SK-N-SH (cell line): ENCODE results near the gene UBE2I. TPM values are rescaled to one million over a fixed set of nuclear protein-coding genes. Genes with fewer than 3 reads are reported as not detected.

Source experiments
- CTCF ChIA-PET: fragments of 300-600, 350-600 bp; formaldehyde crosslinking; extraction: SDS; loops from one replicate; lab custom pipeline; 2021; lab: Yijun Ruan, JAX
- POLR2A ChIA-PET: fragments of 350-600 bp; sonication (Branson Sonifier 250); formaldehyde crosslinking; extraction: SDS; loops from one replicate; lab custom pipeline; 2020; ENCODE audit warnings: antibody characterized with exemption, inconsistent platforms; lab: Yijun Ruan, JAX
- DNase-seq: peaks from one replicate; pipeline ENCODE4 v3.0.0; 2012
- H2AFZ ChIP-seq: fragments of 200-600 bp; sonication (generic); 2 replicates; pipeline ENCODE4 v1.8.1; 2016; ENCODE audit warnings: antibody characterized with exemption, mild to moderate bottlenecking, low read depth
- H3F3A ChIP-seq: fragments of 200-600 bp; sonication (generic); replicated peaks from 2 replicates; pipeline ENCODE3; 2016; ENCODE audit warnings: antibody characterized with exemption, mild to moderate bottlenecking; ENCODE audit not compliant: insufficient read depth
- H3K27ac ChIP-seq, 2 experiments: fragments of 200-500 bp in 1 of 2; fragments of 200-600 bp in 1 of 2; sonication (Bioruptor generic) in 1 of 2; sonication (generic), shearing (Covaris generic) in 1 of 2; 2 replicates each; pipeline versions ENCODE4 v1.5.1 to v1.6.1; 2014 to 2016; ENCODE audit warnings: low read depth in 2 of 2, inconsistent platforms in 1 of 2, low read length in 1 of 2, mild to moderate bottlenecking in 1 of 2, mixed read lengths in 1 of 2
- H3K27me3 ChIP-seq: fragments of 200-600 bp; sonication (generic), shearing (Covaris generic); 2 replicates; pipeline ENCODE4 v1.6.1; 2016; ENCODE audit warnings: mixed run types; ENCODE audit not compliant: insufficient read depth
- H3K36me3 ChIP-seq, 2 experiments: fragments of 200-500 bp in 1 of 2; fragments of 200-600 bp in 1 of 2; sonication (Bioruptor generic) in 1 of 2; sonication (generic) in 1 of 2; replicated peaks in 1 of 2; 2 replicates each; pipeline versions ENCODE3 to v1.5.1; 2014 to 2016; ENCODE audit warnings: low read length in 1 of 2, mild to moderate bottlenecking in 1 of 2; ENCODE audit not compliant: insufficient read depth in 2 of 2, control insufficient read depth in 1 of 2
- H3K4me1 ChIP-seq, 2 experiments: fragments of 200-500 bp in 1 of 2; fragments of 200-600 bp in 1 of 2; sonication (Bioruptor generic) in 1 of 2; sonication (generic), shearing (Covaris generic) in 1 of 2; 2 replicates each; pipeline versions ENCODE4 v1.5.1 to v1.6.1; 2014 to 2016; ENCODE audit warnings: low read depth in 1 of 2, low read length in 1 of 2, mixed run types in 1 of 2; ENCODE audit not compliant: insufficient read depth in 2 of 2, control insufficient read depth in 1 of 2
- H3K4me2 ChIP-seq: fragments of 200-600 bp; sonication (generic), shearing (Covaris generic); 2 replicates; pipeline ENCODE4 v1.6.1; 2017; ENCODE audit warnings: mixed run types
- H3K4me3 ChIP-seq, 2 experiments: fragments of 200-500 bp in 1 of 2; fragments of 200-600 bp in 1 of 2; sonication (Bioruptor generic) in 1 of 2; sonication (generic), shearing (Covaris generic) in 1 of 2; 2 replicates each; pipeline versions ENCODE4 v1.5.1 to v1.8.1; 2014 to 2016; ENCODE audit warnings: low read depth in 2 of 2, inconsistent platforms in 1 of 2, low read length in 1 of 2, mild to moderate bottlenecking in 1 of 2, mixed read lengths in 1 of 2, moderate library complexity in 1 of 2
- H3K79me2 ChIP-seq: fragments of 200-600 bp; sonication (generic); 2 replicates; pipeline ENCODE4 v1.8.1; 2017; ENCODE audit warnings: mild to moderate bottlenecking; ENCODE audit not compliant: insufficient read depth
- H3K9ac ChIP-seq: fragments of 200-600 bp; sonication (generic); 2 replicates; pipeline ENCODE4 v1.6.1; 2017; ENCODE audit warnings: mixed run types
- H3K9me2 ChIP-seq: fragments of 200-600 bp; sonication (generic); 2 replicates; pipeline ENCODE4 v1.6.1; 2017; ENCODE audit warnings: mixed run types
- H3K9me3 ChIP-seq: fragments of 200-600 bp; sonication (generic); 2 replicates; pipeline ENCODE4 v1.6.1; 2017; ENCODE audit warnings: mixed run types, mild to moderate bottlenecking, moderate library complexity
- H4K20me1 ChIP-seq: fragments of 200-600 bp; sonication (generic); 2 replicates; pipeline ENCODE4 v1.6.1; 2017; ENCODE audit warnings: mild to moderate bottlenecking, mixed run types; ENCODE audit not compliant: insufficient read depth
- CTCF ChIP-seq: fragments of 200-600 bp; sonication (generic); IDR thresholded peaks from 2 replicates; pipeline ENCODE4 v1.6.1; 2017; ENCODE audit warnings: antibody characterized with exemption, mild to moderate bottlenecking, moderate library complexity
- EP300 ChIP-seq, 2 experiments: IDR thresholded peaks; 2 replicates each; pipeline versions ENCODE4 v1.4.0 to v1.6.1; 2012; ENCODE audit warnings: borderline replicate concordance in 1 of 2, low read depth in 1 of 2, low read length in 1 of 2
- FOSL2 ChIP-seq: IDR thresholded peaks from 2 replicates; pipeline ENCODE4 v1.4.0; 2012; ENCODE audit warnings: low read depth, mild to moderate bottlenecking, moderate library complexity, borderline replicate concordance
- FOXJ3 ChIP-seq: sonication (generic); formaldehyde crosslinking; IDR thresholded peaks from 2 replicates; pipeline ENCODE4 v1.5.1; 2020; ENCODE audit warnings: mild to moderate bottlenecking, missing genetic modification reagents
- FOXM1 ChIP-seq: IDR thresholded peaks from 2 replicates; pipeline ENCODE4 v1.4.0; 2012; ENCODE audit warnings: low read depth, mild to moderate bottlenecking
- IRF3 ChIP-seq: fragments of 150-350 bp; IDR thresholded peaks from 2 replicates; pipeline ENCODE4 v1.6.1; 2016; ENCODE audit warnings: mild to moderate bottlenecking, low read depth, low read length
- MEF2A ChIP-seq: IDR thresholded peaks from 2 replicates; pipeline ENCODE4 v1.4.0; 2012; ENCODE audit warnings: low read depth, borderline replicate concordance
- MXI1 ChIP-seq: IDR thresholded peaks from 2 replicates; pipeline ENCODE4 v1.6.1; 2012; ENCODE audit warnings: mild to moderate bottlenecking, low read depth, low read length, improper control_type of control experiment
- PBX3 ChIP-seq: IDR thresholded peaks from 2 replicates; pipeline ENCODE4; 2012
- POLR2AphosphoS5 ChIP-seq: IDR thresholded peaks from 2 replicates; pipeline ENCODE4 v1.6.1; 2012; ENCODE audit warnings: low read depth, low read length
- RAD21 ChIP-seq: IDR thresholded peaks from 2 replicates; pipeline ENCODE4 v1.6.1; 2012; ENCODE audit warnings: mild to moderate bottlenecking, low read length
- RCOR1 ChIP-seq: fragments of 150-350 bp; IDR thresholded peaks from 2 replicates; pipeline ENCODE4 v1.6.1; 2017; ENCODE audit warnings: antibody characterized with exemption, low read length
- RFX5 ChIP-seq: IDR thresholded peaks from 2 replicates; pipeline ENCODE4 v1.6.1; 2012; ENCODE audit warnings: mild to moderate bottlenecking, improper control_type of control experiment, low read length
- SMC3 ChIP-seq: IDR thresholded peaks from 2 replicates; pipeline ENCODE4 v1.6.1; 2012; ENCODE audit warnings: low read depth, low read length, improper control_type of control experiment
- TAF1 ChIP-seq: IDR thresholded peaks from 2 replicates; pipeline ENCODE4 v1.6.1; 2012; ENCODE audit warnings: low read depth, mild to moderate bottlenecking, low read length, moderate library complexity, borderline replicate concordance
- USF2 ChIP-seq: fragments of 150-350 bp; IDR thresholded peaks from 2 replicates; pipeline ENCODE4 v1.6.1; 2017; ENCODE audit warnings: antibody characterized with exemption, low read length, low read depth, borderline replicate concordance
- WGBS: methylation state at CpG from one replicate; pipeline ENCODE4 v1.1.6; 2017; ENCODE audit warnings: low lambda C conversion rate; 5-methylcytosine and 5-hydroxymethylcytosine counted together
- polyA plus RNA-seq, 3 experiments: library from polyadenylated mRNA; depleted of rRNA; stranded (reverse); fragments of >200 nt; gene quantifications; 2 replicates each; pipeline ENCODE4 v1.2.3, GENCODE V29; 2012
- TF ChIP-seq, protein P1 (sequence below): IDR thresholded peaks from 2 replicates; pipeline ENCODE4 v1.4.0; 2012; ENCODE audit warnings: low read depth
- TF ChIP-seq, protein P2 (sequence below): IDR thresholded peaks from 2 replicates; pipeline ENCODE4 v1.4.0; 2012; ENCODE audit warnings: low read depth, borderline replicate concordance

UBE2I gene
- polyA plus RNA-seq, 1 of the 3 experiments (the other 2 are of a cell fraction): 107 TPM

DNA sequence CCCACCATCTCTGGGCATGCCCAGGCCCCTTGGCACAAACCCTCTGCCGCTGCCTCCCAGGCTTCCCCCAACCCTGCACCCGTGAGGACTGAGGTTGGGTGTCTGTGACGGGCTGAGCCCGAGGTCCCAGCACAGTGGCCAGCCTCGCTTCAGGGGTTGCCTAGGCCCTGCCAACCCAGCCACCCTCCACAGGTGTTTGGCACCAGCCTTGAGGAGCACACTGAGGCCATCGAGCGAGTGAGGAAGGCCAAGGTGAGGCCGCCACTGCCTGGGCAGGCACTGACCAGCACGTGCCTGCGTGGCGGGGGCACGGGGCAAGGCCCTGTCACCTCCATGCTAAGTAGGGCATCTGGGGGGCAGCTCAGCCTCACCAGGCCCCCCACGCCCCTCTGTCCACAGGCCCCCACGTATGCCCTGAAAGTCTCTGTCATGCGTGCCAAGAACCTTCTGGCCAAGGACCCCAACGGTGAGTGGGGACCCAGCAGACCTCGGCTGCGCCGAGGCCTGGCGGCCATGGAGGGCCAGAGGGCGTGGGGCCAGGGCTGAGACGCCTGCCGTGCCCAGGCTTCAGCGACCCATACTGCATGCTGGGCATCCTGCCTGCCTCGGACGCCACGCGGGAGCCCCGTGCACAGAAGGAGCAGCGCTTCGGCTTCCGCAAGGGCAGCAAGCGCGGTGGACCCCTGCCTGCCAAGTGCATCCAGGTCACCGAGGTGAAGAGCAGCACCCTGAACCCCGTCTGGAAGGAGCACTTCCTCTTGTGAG lies 31.5 kb downstream of the UBE2I start:
- H3K9ac ChIP-seq: no peak overlapping the region
- TF ChIP-seq FOSL2: no peak
- no peak for TF ChIP-seq MEF2A
- TF ChIP-seq MXI1: no peak
- TF ChIP-seq TAF1: no peak
- no peak for TF ChIP-seq FOXJ3 (CRISPR knock-in tag)
- TF ChIP-seq POLR2AphosphoS5: no peak
- TF ChIP-seq IRF3: no peak
- no peak for TF ChIP-seq EP300 (IDR thresholded peaks at IDR 0.05; ENCODE audit: borderline replicate concordance in 1 of 2, low read depth in 1 of 2, low read length in 1 of 2)
- TF ChIP-seq, protein P1, sequence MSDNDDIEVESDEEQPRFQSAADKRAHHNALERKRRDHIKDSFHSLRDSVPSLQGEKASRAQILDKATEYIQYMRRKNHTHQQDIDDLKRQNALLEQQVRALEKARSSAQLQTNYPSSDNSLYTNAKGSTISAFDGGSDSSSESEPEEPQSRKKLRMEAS: no peak
- no peak for TF ChIP-seq FOXM1
- no peak for TF ChIP-seq RFX5
- no peak for TF ChIP-seq CTCF
- TF ChIP-seq RAD21: no peak
- no peak for TF ChIP-seq SMC3
- no peak for TF ChIP-seq USF2
- TF ChIP-seq, protein P2, sequence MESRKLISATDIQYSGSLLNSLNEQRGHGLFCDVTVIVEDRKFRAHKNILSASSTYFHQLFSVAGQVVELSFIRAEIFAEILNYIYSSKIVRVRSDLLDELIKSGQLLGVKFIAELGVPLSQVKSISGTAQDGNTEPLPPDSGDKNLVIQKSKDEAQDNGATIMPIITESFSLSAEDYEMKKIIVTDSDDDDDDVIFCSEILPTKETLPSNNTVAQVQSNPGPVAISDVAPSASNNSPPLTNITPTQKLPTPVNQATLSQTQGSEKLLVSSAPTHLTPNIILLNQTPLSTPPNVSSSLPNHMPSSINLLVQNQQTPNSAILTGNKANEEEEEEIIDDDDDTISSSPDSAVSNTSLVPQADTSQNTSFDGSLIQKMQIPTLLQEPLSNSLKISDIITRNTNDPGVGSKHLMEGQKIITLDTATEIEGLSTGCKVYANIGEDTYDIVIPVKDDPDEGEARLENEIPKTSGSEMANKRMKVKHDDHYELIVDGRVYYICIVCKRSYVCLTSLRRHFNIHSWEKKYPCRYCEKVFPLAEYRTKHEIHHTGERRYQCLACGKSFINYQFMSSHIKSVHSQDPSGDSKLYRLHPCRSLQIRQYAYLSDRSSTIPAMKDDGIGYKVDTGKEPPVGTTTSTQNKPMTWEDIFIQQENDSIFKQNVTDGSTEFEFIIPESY: no peak
- no peak for TF ChIP-seq RCOR1
- no peak for TF ChIP-seq PBX3
- 34% methylated on average over 16 of the region's 36 CpGs for WGBS
- no peaks in the 10 kb centered on the region for H3K9me2 ChIP-seq
- no peaks in the 10 kb centered on the region for H3K36me3 ChIP-seq
- H3K27ac ChIP-seq: no peak overlapping the region
- H4K20me1 ChIP-seq: no peaks in the 10 kb centered on the region
- H3K4me1 ChIP-seq: peaks cover 0 to 22% of the 10 kb centered on the region in 2 experiments; a peak in 1 of 4 replicates
- no peak overlapping the region for H2AFZ ChIP-seq
- H3K4me3 ChIP-seq: no peak overlapping the region
- ChIA-PET POLR2A (no interaction called here), CTCF (no interaction called here)
- no peaks in the 10 kb centered on the region for H3F3A ChIP-seq
- no peak for DNase-seq
- H3K9me3 ChIP-seq: no peaks in the 10 kb centered on the region
- no peak overlapping the region for H3K4me2 ChIP-seq
- peaks cover 27% of the 10 kb centered on the region for H3K27me3 ChIP-seq
- H3K79me2 ChIP-seq: no peaks in the 10 kb centered on the region
